GM18867 (cell line): Measurements from ENCODE around the gene CS.

Experiments
- ATAC-seq: cut with Tn5 transposase; IDR thresholded peaks from one replicate; pipeline ENCODE4 v1.9.1; 2021; ENCODE audit warnings: mild to moderate bottlenecking, moderate library complexity; ENCODE audit not compliant: unreplicated experiment

CS gene

DNA sequence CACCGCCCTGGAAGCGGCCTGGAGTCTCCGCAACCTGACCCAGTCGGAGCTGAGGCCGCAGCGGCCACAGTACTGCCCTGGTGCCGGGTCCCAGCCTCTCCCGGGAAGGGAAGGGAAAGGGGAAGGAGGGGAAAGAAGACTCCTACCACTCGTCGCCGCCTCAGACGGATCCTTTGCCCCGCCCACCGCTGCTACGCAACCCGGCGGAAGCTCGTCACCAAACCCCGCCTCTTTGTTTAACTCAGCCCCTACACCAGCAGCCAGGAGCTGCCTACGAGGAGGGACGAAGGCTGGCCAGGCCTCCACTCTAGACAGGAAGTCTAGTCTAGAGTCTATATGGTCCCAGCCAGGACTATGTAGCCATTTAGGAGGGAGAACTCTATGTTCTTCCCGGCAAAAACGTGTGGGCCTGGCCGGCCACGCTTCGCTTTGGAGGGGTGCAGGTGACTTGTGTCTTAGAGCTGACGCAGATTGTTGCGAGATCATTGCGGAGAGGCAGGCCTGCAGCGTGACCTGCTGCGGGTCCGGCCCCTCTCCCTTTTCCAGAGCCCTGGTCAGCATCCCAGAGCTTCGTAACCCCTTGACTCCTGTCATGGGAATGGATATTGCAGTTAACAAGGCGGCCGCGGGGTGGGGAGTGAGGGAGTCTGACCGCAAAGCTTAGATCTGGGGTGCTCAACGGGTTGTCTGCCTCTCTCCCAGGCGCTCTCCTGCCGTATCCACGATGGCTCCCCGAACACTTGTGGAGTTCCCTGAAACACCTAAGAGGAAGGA lies 78.2 kb downstream of the CS start, which contains the start of gene RNF41:
RNF41 (minus strand) TSS at position 166 of the 774 bp plus-strand sequence. CDS start 7,875 bp downstream, outside the sequence.
- ATAC-seq, result peak; percentile 73
